A549 treated with AZD9567 at 1 μM for 4 hours (cell line): ENCODE measurements around the gene ZNF440. TPM values are rescaled to one million over a fixed set of nuclear protein-coding genes. Genes with fewer than 3 reads are reported as not detected.

Experiments
- total RNA-seq: library from RNA; stranded (reverse); fragments of 200-300 nt; extraction: Qiagen RNA extraction; gene quantifications from 5 replicates; pipeline ENCODE4 v1.2.3, GENCODE V29; 2022; ENCODE audit not compliant: insufficient read depth

ZNF440 gene
- total RNA-seq: 0.05 to 0.12 TPM (median 0.07 TPM) in 4 of 5 replicates, not detected in the other

DNA sequence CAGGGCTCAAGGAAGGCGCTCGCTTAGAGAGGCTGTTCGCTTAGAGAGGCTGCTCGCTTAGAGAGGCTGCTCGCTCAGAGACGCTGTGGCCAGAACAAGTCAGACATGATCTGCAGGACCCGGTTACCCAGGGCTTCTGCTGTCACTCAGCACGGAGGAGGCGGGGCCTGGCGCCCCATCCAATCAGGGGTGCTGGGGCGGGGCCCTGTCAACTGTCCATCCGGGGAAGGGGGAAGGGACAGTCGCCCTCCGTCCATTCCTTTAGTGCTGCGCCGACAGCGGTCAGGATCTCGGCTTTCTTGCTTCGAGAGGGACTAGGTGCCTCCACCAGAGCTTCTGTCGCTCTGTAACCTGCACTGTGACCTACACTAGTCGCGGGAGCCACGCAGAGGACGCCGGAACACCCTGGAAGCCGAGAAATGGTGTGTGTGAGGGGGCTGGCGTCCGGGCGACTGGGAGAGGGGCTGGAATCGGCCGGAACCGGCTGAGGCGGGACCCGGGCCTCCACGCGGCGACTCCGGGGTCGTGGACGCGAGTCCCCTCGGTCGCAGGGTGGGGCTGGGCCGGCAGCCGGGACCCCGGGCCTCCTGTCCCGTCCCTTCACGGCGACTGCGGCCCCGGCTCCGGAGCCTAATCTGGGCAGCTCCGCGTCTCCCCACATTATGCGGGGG is at the start of gene ZNF440:
TSS of gene ZNF440 (plus strand) at position 245 of the 671 bp plus-strand sequence. CDS start at position 420, 175 bp downstream.

GRCh38 chr19:11766597-11767591 is 47.2 kb upstream of the ZNF440 start, which contains the start of gene ZNF441:
Gene ZNF441 (plus strand): TSS chr19:11767000. CDS start chr19:11767194, 194 bp downstream.

DNA sequence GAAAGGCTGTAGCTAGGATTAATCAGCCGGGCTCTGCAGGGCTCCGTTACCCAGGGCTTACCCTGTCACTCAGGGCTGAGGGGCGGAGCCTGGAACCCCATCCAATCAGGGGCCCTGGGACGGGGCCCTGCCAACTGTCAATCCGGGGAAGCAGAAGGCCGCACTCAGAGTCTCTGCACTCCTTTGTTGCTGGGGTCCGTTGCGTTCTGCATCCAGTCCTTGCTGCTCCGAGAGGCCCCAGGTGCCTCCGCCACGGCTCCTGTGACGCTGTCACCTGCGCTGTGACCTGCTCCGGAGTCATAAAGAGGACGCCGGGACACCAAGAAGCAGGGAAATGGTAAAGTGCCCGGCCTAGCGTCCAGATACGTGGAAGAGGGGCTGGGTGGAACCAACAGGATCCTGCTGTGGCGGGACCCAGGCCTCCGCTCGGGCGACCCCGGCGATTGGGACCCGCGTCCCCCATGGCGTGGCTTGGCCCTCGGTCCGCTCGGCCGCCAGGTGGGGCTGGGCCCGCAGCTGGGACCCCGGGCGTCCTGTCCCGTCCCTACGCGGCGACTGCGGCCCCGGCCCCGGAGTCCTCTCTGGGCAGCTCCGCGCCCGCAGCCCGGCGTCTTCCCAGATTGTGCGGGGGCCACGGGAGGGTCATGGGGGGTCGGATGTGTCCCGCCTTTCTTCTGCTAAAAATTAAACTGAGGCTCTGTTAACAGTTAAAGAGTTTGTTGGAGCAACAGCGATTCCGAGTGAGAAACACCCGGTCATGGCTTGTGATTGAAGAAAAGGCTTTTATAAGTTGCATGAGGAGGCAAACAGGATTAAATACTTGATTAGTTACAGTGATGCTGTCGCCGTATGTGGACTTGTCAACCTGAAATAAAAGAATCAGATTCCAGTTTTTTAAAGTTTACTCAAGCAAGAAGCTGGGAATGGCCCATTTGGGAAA is 15.4 kb upstream of the ZNF440 start, which contains the start of gene ZNF491:
TSS of gene ZNF491 (plus strand) at position 133 of the 940 bp plus-strand sequence. CDS start 7,431 bp downstream, outside the sequence.

DNA sequence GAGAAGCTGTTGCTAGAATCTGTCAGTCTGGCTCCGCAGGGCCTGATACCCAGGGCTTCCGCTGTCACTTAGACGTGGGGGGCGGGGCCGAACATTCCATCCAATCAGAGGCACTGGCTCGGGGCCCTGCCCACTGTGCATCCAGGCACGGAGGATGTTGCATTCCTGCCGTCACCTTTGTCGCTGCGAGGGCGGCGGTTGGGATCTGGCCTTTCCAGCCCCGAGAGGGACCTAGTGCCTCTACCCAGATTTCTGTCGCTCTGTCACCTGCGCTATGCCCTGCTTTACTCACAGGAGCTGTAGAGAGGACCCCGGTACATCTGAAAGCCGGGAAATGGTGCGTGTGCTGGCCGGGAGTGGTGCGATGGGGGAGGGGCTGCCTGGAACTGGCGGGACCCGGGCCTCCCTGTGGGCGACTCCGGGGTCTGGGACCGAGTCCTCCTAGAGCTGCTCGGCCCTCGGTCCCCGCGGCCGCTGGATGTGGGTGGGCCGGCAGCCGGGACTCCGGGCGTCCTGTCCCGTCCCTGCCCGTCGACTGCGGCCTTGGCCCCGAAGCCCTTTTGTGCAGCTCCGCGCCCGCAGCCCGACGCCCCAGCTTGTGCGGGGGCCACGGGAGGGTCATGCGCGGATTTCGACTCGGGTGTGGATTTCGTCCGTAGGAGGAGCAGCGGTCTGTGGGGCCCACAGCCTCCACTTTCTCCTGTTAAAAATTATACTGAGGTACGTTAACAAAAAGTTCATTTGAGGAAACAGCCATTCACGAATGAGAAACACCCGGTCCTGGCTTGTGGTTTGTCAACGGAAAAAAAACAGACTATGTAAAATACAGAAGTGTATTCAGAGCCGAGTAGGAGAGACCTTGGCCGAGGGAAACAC is 34.8 kb downstream of the ZNF440 start, which contains the start of gene ZNF439:
TSS of gene ZNF439 (plus strand) at position 133 of the 876 bp plus-strand sequence. CDS start at position 275, 142 bp downstream.

Other genes with a start within 250 kb of the ZNF440 start
- gene ACP5, start 236.6 kb upstream of the ZNF440 start, total RNA-seq: 0.24 to 0.40 TPM (median 0.32 TPM) in 4 of 5 replicates, not detected in the other
- gene ZNF627, start 216.8 kb upstream of the ZNF440 start, total RNA-seq: 3.9 to 6.2 TPM (median 4.2 TPM) in 5 replicates
- 2.2 to 9.0 TPM (median 2.7 TPM) in 5 replicates for gene ZNF823, start 75.3 kb upstream of the ZNF440 start, total RNA-seq
- gene ZNF441, start 47.3 kb upstream of the ZNF440 start, total RNA-seq: 0.02 to 0.07 TPM in 2 of 5 replicates, not detected in the others
- gene ZNF491, start 15.8 kb upstream of the ZNF440 start, total RNA-seq: not detected in 5 replicates
- gene ZNF439, start 34.5 kb downstream of the ZNF440 start, total RNA-seq: not detected in 5 replicates
- gene ZNF69, start 73.5 kb downstream of the ZNF440 start, total RNA-seq: not detected in 5 replicates
- gene ZNF700, start 110.8 kb downstream of the ZNF440 start, total RNA-seq: 0.27 to 0.33 TPM (median 0.32 TPM) in 4 of 5 replicates, not detected in the other
- not detected in 5 replicates for gene ZNF763, start 150.8 kb downstream of the ZNF440 start, total RNA-seq
- gene ZNF433, start 221.4 kb downstream of the ZNF440 start, total RNA-seq: not detected in 5 replicates
- gene ZNF878, start 238.7 kb downstream of the ZNF440 start, total RNA-seq: not detected in 5 replicates